Muscle layer of colon (tissue), 2 donors: ENCODE data around the gene DCT.

Source experiments
- H3K27ac ChIP-seq: one replicate; pipeline ENCODE4 v1.7.0; 2013; ENCODE audit warnings: low read depth, mild to moderate bottlenecking, low read length, moderate library complexity
- H3K27me3 ChIP-seq, 2 donors: one replicate each; pipeline ENCODE4 v1.7.0; 2013; ENCODE audit warnings: low read length in 2 of 2, mild to moderate bottlenecking in 2 of 2; ENCODE audit not compliant: insufficient read depth in 2 of 2, control insufficient read depth in 1 of 2
- H3K36me3 ChIP-seq: one replicate; pipeline ENCODE4 v1.7.0; 2013; ENCODE audit warnings: mild to moderate bottlenecking, low read length; ENCODE audit not compliant: insufficient read depth
- H3K4me1 ChIP-seq: one replicate; pipeline ENCODE4 v1.7.0; 2013; ENCODE audit warnings: mild to moderate bottlenecking, low read length; ENCODE audit not compliant: insufficient read depth
- H3K4me3 ChIP-seq, 2 donors: one replicate each; pipeline ENCODE4 v1.7.0; 2013; ENCODE audit warnings: low read length in 2 of 2, low read depth in 1 of 2, mild to moderate bottlenecking in 1 of 2, moderate library complexity in 1 of 2
- H3K9ac ChIP-seq: one replicate; pipeline ENCODE4 v1.7.0; 2013; ENCODE audit warnings: low read length
- H3K9me3 ChIP-seq: one replicate; pipeline ENCODE4 v1.7.0; 2013; ENCODE audit warnings: mild to moderate bottlenecking, low read length
- donor health status: abdominal sarcoma.
- donor health status: Adenocarcinoma of cecum.

The DCT gene

GRCh38 chr13:94454906-94455305 lies 24.6 kb downstream of the DCT start:
- Histone ChIP-seq H3K4me3 (no peak overlapping the region), H3K27me3 (no peaks in the 10 kb centered on the region), H3K9ac (no peak overlapping the region), H3K4me1 (no peaks in the 10 kb centered on the region), H3K9me3 (no peaks in the 10 kb centered on the region), H3K36me3 (no peaks in the 10 kb centered on the region), H3K27ac (no peak overlapping the region)

DNA sequence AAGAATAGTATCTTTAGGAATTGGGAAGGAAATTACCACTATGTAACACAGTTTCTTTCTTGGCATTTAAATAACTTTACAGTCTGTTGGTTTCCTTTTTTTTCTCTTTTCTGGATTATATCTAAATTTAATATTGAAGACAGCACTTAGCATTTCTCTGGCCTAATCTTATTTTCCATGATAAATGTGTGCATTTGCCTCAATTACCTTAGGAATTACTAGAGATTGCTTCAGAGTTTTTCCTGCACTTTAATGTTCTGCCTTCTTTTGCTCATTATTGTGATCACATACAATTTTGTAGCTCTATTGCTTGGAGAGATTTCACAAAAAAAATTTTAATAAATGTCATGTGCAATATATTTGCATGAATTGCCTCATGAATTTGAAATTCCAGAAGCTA lies 25.1 kb downstream of the DCT start:
- Histone ChIP-seq H3K4me1 (no peaks in the 10 kb centered on the region), H3K9me3 (no peaks in the 10 kb centered on the region), H3K27ac (no peak overlapping the region), H3K27me3 (no peaks in the 10 kb centered on the region), H3K36me3 (no peaks in the 10 kb centered on the region), H3K4me3 (no peak overlapping the region), H3K9ac (no peak overlapping the region)

DNA sequence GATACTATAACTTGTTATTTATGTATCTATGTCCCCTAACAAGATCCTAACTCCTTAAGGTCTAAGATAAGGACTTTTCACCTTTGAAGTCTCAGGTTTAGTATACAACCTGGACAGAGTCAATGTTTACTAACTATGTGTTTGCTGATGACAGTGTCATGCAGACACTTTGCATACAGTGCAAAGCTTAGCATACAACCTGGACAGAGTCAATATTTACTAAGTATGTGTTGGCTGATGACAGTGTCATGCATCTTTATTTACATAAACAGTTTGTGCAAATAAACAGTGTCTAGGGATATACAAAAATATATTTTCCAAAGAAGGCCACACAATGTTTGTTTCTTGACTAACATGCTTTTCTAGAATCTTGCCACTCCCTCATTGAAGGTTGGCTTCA lies 34.7 kb downstream of the DCT start:
- Histone ChIP-seq H3K9me3 (no peaks in the 10 kb centered on the region), H3K4me1 (no peaks in the 10 kb centered on the region), H3K27me3 (no peaks in the 10 kb centered on the region)

DNA sequence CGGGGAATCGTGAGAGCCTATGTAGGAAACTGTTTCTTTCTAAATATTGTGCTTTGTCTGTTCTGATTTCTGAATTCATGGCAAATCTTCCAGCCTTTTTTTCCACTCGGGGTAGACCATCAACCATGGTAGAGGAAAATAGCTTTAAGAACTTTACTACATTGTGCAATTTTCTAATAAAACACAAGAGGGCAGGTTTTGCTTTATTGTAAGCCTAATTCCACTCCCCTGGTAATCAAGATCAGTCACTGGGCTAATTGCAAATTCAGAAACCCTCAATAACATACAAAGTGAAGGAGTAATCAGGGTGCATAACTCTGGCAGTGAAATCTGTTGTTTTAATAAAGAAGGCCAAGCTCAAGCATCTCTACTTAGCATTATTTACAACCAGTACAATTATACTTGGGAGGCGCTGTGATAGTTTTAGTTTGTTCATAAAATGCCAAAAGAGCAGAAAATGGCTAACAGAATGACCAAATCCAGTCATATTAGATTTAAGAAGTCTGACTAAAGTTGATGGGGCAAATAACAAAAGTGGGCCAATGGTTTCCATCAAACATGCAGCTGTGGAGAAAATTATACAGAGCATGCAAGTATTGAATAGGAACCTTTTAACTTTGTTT lies 43.8 kb downstream of the DCT start:
- no peak overlapping the region for H3K9ac ChIP-seq

More for the DNA sequence above, 34.7 kb downstream of the DCT start:
- Histone ChIP-seq H3K4me3 (no peak overlapping the region), H3K9ac (no peak overlapping the region), H3K27ac (no peak overlapping the region), H3K36me3 (no peaks in the 10 kb centered on the region)

DNA sequence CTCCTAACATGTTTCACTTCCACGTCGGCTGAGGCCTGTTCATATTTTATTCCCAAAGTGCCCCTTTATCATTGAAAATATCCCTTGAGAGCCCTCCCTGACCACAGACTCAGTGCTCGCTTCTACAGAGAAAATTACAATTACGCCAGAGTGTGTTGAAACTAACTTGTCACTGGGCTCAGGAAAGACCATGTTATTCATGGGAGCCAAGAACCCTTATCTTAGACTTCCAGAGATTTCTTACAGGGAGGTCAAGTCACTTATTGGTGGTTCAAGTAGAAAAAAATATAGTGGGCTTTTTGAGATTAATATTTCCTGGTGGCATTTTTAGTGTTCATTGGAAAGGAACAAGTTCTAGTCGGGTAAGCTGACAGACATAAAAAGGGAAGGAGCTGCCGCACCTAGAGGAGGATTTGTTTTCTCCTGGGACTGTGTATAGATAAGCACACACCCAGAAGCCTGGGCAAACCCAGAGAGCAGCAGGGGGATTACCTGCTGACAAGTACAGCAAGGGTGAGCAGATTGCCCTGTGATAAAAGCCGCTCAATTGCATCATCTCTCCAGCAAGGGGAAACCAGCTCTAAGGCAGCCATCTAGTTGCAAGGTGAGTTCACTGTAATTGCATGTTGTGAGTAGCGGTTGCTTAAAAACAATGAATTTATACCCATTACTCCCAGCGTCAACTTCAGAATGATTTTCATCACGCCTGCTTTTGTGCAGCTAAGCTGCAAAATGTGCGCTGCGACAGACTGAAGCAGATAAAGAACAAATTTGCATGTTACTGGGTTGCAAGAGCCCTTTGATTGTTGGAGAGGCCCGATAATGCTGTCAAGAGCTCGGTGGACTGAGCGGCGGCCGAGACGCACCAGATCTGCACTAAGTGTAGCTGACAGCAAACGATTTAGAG lies 46.2 kb downstream of the DCT start:
- Histone ChIP-seq H3K36me3 (no peaks in the 10 kb centered on the region), H3K4me1 (no peaks in the 10 kb centered on the region), H3K27ac (no peak overlapping the region), H3K9ac (no peak overlapping the region), H3K9me3 (no peaks in the 10 kb centered on the region), H3K4me3 (no peak overlapping the region), H3K27me3 (no peaks in the 10 kb centered on the region)

More for the DNA sequence above, 43.8 kb downstream of the DCT start:
- Histone ChIP-seq H3K36me3 (no peaks in the 10 kb centered on the region), H3K27me3 (no peaks in the 10 kb centered on the region), H3K4me1 (no peaks in the 10 kb centered on the region), H3K27ac (no peak overlapping the region), H3K9me3 (no peaks in the 10 kb centered on the region), H3K4me3 (no peak overlapping the region)

DNA sequence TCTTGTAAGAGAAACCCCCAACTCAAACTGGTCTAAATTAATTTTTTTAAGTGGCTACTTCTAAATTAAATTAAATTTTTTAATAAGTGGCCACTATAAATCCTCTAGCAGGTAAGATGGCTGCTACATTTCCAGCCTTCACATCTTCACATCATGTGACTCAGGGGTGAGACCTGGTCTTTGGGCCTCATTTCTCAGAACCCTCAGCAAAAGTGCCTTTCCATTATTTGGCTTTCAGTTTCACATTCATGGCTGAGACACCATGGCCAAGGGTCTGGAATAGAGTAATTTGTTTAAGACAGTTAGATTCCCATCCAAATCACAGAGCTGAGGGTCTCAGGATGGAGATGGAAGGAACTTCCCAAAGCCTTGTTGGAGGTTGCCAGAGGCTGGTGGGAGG lies 47.5 kb downstream of the DCT start:
- Histone ChIP-seq H3K27me3 (no peaks in the 10 kb centered on the region), H3K4me3 (no peak overlapping the region), H3K4me1 (no peaks in the 10 kb centered on the region), H3K9ac (no peak overlapping the region), H3K9me3 (no peaks in the 10 kb centered on the region), H3K27ac (no peak overlapping the region), H3K36me3 (no peaks in the 10 kb centered on the region)

DNA sequence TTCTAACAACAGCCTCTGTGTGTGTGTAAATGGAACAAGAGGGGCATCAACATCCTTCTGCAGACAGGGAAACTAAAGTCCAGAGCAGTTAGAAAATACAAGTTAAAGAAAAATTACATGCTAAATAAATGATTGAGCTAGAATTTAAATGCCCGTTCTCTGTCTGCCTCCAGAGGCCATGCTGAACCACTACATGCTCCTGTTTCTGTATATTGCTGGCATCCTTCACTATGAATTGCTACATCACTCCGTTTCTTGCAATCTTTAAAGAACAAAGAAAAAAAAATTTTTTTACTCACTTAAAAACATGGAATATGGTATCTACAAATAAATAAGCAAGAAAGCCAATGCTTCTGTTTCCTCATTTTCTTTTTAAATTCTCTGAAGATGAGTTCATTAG lies 47.9 kb downstream of the DCT start:
- Histone ChIP-seq H3K27me3 (no peaks in the 10 kb centered on the region), H3K4me1 (no peaks in the 10 kb centered on the region), H3K9ac (no peak overlapping the region), H3K36me3 (no peaks in the 10 kb centered on the region), H3K9me3 (no peaks in the 10 kb centered on the region), H3K4me3 (no peak overlapping the region), H3K27ac (no peak overlapping the region)

DNA sequence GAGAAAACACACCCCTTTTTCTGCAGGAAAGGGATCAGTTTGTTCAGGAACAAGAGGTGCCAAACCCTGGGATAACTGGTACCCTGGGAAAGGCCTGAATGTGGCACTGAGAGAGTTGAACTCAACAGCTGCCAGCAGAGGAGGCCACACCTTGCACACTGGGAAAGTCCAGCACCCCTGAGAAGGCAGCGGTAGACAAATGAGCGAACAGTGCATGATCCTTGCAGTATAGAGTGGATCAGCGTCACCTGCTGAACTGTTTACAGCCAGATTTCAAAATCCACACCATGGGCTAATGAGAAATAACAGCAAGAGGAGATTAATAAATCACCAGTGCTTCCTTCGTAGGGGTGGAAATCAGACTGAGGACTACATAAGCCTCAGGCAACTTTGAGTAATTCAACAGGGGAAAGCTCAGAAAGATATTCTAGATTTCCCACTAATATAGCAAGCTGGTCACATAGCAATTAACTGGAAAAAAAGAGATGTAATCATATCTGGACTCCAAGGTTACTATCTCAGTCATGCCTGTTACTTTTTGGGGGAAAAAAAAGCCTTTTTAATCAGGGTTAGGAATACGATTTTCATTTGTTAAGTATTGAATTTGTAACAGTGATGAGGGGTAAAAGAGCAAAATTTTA lies 52.0 kb downstream of the DCT start:
- Histone ChIP-seq H3K9ac (no peak overlapping the region), H3K27me3 (no peaks in the 10 kb centered on the region), H3K36me3 (no peaks in the 10 kb centered on the region), H3K9me3 (no peaks in the 10 kb centered on the region), H3K4me3 (no peak overlapping the region), H3K27ac (no peak overlapping the region), H3K4me1 (no peaks in the 10 kb centered on the region)

DNA sequence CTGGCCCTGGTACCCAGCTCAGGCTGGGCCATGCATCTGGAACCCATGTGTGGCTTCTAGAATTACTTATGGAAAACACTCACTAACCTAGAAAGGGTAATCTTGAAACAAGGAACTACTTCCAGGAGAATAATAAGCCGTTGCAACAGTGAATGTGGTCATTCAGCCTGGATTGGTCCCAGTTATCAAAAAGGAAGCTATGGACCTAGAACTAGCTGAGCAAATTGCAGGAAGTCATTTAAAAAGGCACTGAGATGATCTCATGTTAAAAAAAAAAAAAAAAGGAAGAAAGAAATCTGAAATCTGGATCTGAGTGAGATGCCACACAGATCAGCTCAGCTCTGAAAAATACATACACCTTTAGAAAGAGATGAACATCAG lies 59.6 kb downstream of the DCT start:
- no peak overlapping the region for H3K4me3 ChIP-seq
- no peaks in the 10 kb centered on the region for H3K9me3 ChIP-seq
- H3K27ac ChIP-seq = no peak overlapping the region
- H3K4me1 ChIP-seq = peaks cover 12% of the 10 kb centered on the region
- no peaks in the 10 kb centered on the region for H3K36me3 ChIP-seq
- H3K9ac ChIP-seq = no peak overlapping the region
- H3K27me3 ChIP-seq = no peaks in the 10 kb centered on the region

DNA sequence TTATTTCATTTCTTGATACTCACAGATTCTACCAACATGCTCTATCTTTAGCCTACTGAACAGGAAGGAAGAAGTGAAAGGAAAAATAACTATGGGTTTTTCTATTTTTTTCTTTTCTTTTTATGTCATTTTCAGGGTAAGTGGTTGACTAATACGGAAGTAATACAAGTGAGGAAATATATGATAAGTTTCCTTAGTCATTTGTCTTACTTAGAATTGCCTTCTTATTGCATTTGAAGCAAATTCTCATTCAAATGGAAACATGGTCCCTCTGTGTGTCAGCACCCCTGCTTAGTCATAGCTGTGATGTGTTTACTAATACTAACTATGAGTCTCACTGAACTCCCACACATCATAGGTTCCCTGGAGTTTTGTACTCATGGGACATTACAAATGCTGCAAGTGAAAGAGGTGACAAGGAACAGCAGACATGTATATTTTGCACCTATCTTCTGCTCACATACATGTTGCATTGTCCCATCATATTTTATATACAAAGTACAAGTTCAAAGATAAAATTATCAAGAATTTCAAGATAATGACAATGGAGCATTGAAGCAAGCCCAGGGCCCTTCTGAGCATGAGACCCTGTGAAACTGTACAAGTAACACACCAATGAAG lies 60.1 kb downstream of the DCT start:
- Histone ChIP-seq H3K36me3 (no peaks in the 10 kb centered on the region), H3K4me3 (no peak overlapping the region), H3K9ac (no peak overlapping the region)

DNA sequence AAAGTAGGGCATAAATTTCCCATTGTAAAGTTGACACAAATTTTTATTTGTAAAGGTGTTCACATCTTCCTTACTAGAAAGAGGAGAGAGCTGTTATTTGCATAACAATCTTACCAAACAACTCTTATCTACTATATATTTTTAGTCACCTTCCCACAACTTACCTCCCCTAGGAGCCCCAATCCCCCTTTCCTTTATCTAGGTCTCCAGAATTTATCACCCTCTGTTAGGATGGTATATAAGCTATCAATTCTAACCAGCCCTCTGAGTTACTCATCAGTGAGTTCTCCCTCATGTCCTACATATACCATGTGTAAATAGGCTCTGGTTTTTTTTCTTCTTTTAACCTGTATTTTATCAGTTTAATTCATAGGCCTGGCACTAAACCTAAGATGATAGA lies 62.2 kb downstream of the DCT start:
- Histone ChIP-seq H3K9ac (no peak overlapping the region), H3K36me3 (no peaks in the 10 kb centered on the region), H3K27me3 (no peaks in the 10 kb centered on the region), H3K4me3 (no peak overlapping the region), H3K27ac (no peak overlapping the region), H3K9me3 (no peaks in the 10 kb centered on the region), H3K4me1 (peaks cover 17% of the 10 kb centered on the region)

More for the DNA sequence above, 60.1 kb downstream of the DCT start:
- H3K27me3 ChIP-seq = no peaks in the 10 kb centered on the region
- no peak overlapping the region for H3K27ac ChIP-seq
- peaks cover 17% of the 10 kb centered on the region for H3K4me1 ChIP-seq
- H3K9me3 ChIP-seq = no peaks in the 10 kb centered on the region
